Endothelial cell of umbilical vein (primary cell): ENCODE data around the gene EREG. TPM values are rescaled to one million over a fixed set of nuclear protein-coding genes. Genes with fewer than 3 reads are reported as not detected.

ENCODE experiments used
- BruUV-seq: library from RNA; stranded (reverse); fragments of 400-500 nt; replicated peaks from 2 replicates; lab custom pipeline; 2021; lab: Mats Ljungman, UMichigan
- CTCF ChIA-PET: fragments of 300-600, 350-600 bp; sonication (Branson Sonifier 250); formaldehyde crosslinking; loops from one replicate; lab custom pipeline; 2021; ENCODE audit warnings: antibody characterized with exemption, inconsistent platforms; lab: Charles Lee
- POLR2A ChIA-PET: fragments of 300-600, 350-600 bp; sonication (Branson Sonifier 250); formaldehyde crosslinking; loops from one replicate; lab custom pipeline; 2021; ENCODE audit warnings: antibody characterized with exemption, inconsistent platforms; lab: Charles Lee
- DNase-seq: peaks from one replicate; pipeline ENCODE4 v3.0.0-alpha.2; 2011; ENCODE audit warnings: low read depth, low spot score
- FAIRE-seq: peaks from 2 replicates; lab custom pipeline; 2011; peaks lifted over from hg19 to GRCh38; lab: Jason Lieb, UNC
- H2AFZ ChIP-seq: 2 replicates; pipeline ENCODE4 v1.6.0; 2012; ENCODE audit warnings: low read depth, low read length, control low read depth, inconsistent platforms
- H3K27ac ChIP-seq: 2 replicates; pipeline ENCODE4 v1.5.1; 2011; ENCODE audit warnings: low read depth, mild to moderate bottlenecking, control low read depth, low read length, moderate library complexity; ENCODE audit not compliant: insufficient read depth
- H3K27me3 ChIP-seq, 2 experiments: 2 replicates each; pipeline versions ENCODE4 v1.6.0 to v1.6.1; 2011; ENCODE audit warnings: low read length in 2 of 2, mixed read lengths in 1 of 2; ENCODE audit not compliant: control insufficient read depth in 2 of 2, insufficient read depth in 2 of 2
- H3K36me3 ChIP-seq, 2 experiments: 2 replicates in 1 of 2; 3 replicates in 1 of 2; pipeline ENCODE4 v1.5.1; 2011; ENCODE audit warnings: low read length in 2 of 2, mild to moderate bottlenecking in 1 of 2, moderate library complexity in 1 of 2; ENCODE audit not compliant: control insufficient read depth in 2 of 2, insufficient read depth in 2 of 2; ENCODE audit errors: extremely low read depth in 1 of 2
- H3K4me1 ChIP-seq: 3 replicates; pipeline ENCODE4 v1.5.1; 2011; ENCODE audit warnings: mild to moderate bottlenecking, low read length; ENCODE audit not compliant: control insufficient read depth, insufficient read depth; ENCODE audit errors: extremely low read depth
- H3K4me2 ChIP-seq: 2 replicates; pipeline ENCODE4 v1.6.1; 2011; ENCODE audit warnings: low read length, control low read depth, mixed read lengths; ENCODE audit not compliant: insufficient read depth
- H3K4me3 ChIP-seq, 3 experiments: fragments of 200-600 bp in 1 of 3; sonication (generic), shearing (Covaris generic) in 1 of 3; replicated peaks in 1 of 3; 2 replicates each; pipeline ENCODE4 v1.5.1; 2011 to 2016; ENCODE audit warnings: control low read depth in 3 of 3, low read length in 3 of 3, mild to moderate bottlenecking in 2 of 3, inconsistent platforms in 1 of 3, low read depth in 1 of 3, moderate library complexity in 1 of 3; ENCODE audit not compliant: insufficient read depth in 1 of 3
- H3K79me2 ChIP-seq: 2 replicates; pipeline ENCODE4 v1.6.0; 2012; ENCODE audit warnings: low read length, inconsistent platforms; ENCODE audit not compliant: control insufficient read depth, insufficient read depth
- H3K9ac ChIP-seq: replicated peaks from 2 replicates; pipeline ENCODE3; 2011; ENCODE audit warnings: low read length, control low read depth; ENCODE audit not compliant: insufficient read depth; ENCODE audit errors: extremely low read depth
- H3K9me1 ChIP-seq: replicated peaks from 3 replicates; pipeline ENCODE4 v1.6.0; 2011; ENCODE audit warnings: mild to moderate bottlenecking, low read length; ENCODE audit not compliant: control insufficient read depth, insufficient read depth; ENCODE audit errors: extremely low read depth
- H3K9me3 ChIP-seq: replicated peaks from 2 replicates; pipeline ENCODE4 v1.5.1; 2012; ENCODE audit warnings: low read length, inconsistent platforms; ENCODE audit not compliant: control insufficient read depth, insufficient read depth
- H4K20me1 ChIP-seq: replicated peaks from 2 replicates; pipeline ENCODE3; 2011; ENCODE audit warnings: mild to moderate bottlenecking, low read length; ENCODE audit not compliant: control insufficient read depth, insufficient read depth; ENCODE audit errors: extremely low read depth
- EZH2 ChIP-seq: IDR thresholded peaks from 2 replicates; pipeline ENCODE4 v1.6.1; 2012; ENCODE audit warnings: borderline replicate concordance, low read depth, mild to moderate bottlenecking, moderate library complexity, low read length, inconsistent platforms; ENCODE audit not compliant: severe bottlenecking
- FOS ChIP-seq: IDR thresholded peaks from 2 replicates; pipeline ENCODE4 v1.6.1; 2011; ENCODE audit warnings: mild to moderate bottlenecking, low read length, moderate library complexity, borderline replicate concordance; ENCODE audit not compliant: insufficient read depth
- GATA2 ChIP-seq: IDR thresholded peaks from 2 replicates; pipeline ENCODE4 v1.7.0; 2011; ENCODE audit warnings: low read depth, mild to moderate bottlenecking, moderate library complexity, mixed read lengths, low read length; ENCODE audit not compliant: insufficient read length, insufficient read depth
- JUN ChIP-seq: IDR thresholded peaks from 2 replicates; pipeline ENCODE4 v1.6.1; 2011; ENCODE audit warnings: borderline replicate concordance, low read depth; ENCODE audit not compliant: insufficient read length, insufficient read depth
- MYC ChIP-seq: IDR thresholded peaks from one replicate; pipeline ENCODE4 v1.6.1; 2011; ENCODE audit warnings: mild to moderate bottlenecking, low read depth, low read length
- POLR2A ChIP-seq: IDR thresholded peaks from 2 replicates; pipeline ENCODE4 v1.6.1; 2012; ENCODE audit warnings: low read depth, mild to moderate bottlenecking, control low read depth, low read length
- POLR2AphosphoS5 ChIP-seq: IDR thresholded peaks from 2 replicates; pipeline ENCODE4 v1.6.1; 2012; ENCODE audit warnings: low read depth, mild to moderate bottlenecking, control low read depth, low read length, moderate library complexity; ENCODE audit not compliant: insufficient read depth
- dilution Hi-C: fragments of 300-500 bp; cut with MboI; formaldehyde crosslinking; loops from one replicate; pipeline ENCODE4 v1.15.0; 2019; ENCODE audit warnings: low sequenced_read_pairs; ENCODE audit not compliant: extremely low pct_ligation_motif_present
- intact Hi-C: fragments of 100-400 bp; cut with micrococcal nuclease; formaldehyde crosslinking; loops from one replicate; pipeline ENCODE4 v1.10.0; 2022
- polyA plus RNA-seq, 4 experiments: library from polyadenylated mRNA; depleted of rRNA in 3 of 4; stranded (reverse) in 3 of 4; unstranded in 1 of 4; fragments of >200 nt; gene quantifications; 2 replicates each; pipeline versions ENCODE4 v1.2.1 to v1.2.3, GENCODE V29; 2011 to 2012; ENCODE audit warnings: missing spikeins in 1 of 4
- total RNA-seq: library from RNA; stranded (reverse); gene quantifications from 2 replicates; pipeline ENCODE4 v1.2.3, GENCODE V29; 2021
- TF ChIP-seq, protein P1 (sequence below): IDR thresholded peaks from 2 replicates; pipeline ENCODE4 v1.6.1; 2011; ENCODE audit not compliant: insufficient read depth, insufficient read length
- TF ChIP-seq, protein P2 (sequence below), 2 donors: IDR thresholded peaks; 1 replicate in 1 of 2; 2 replicates in 1 of 2; pipeline ENCODE4 v1.5.1; 2011; ENCODE audit warnings: low read length in 2 of 2, mild to moderate bottlenecking in 2 of 2, moderate library complexity in 2 of 2, control low read depth in 1 of 2, inconsistent platforms in 1 of 2, low read depth in 1 of 2; ENCODE audit not compliant: insufficient read depth in 1 of 2; ENCODE audit errors: extremely low read depth in 1 of 2

The EREG gene
- total and polyA plus RNA-seq, 2 donors (not counting 3 experiments of a cell fraction or from before 2014, with no cell fraction given), result not detected

GRCh38 chr4:74369855-74370254, 4.9 kb downstream of the EREG start:
- H3K27me3 ChIP-seq, result no peaks in the 10 kb centered on the region
- H3K9me1 ChIP-seq, result no peaks in the 10 kb centered on the region
- TF ChIP-seq JUN (no peak), FOS (no peak), MYC (no peak), EZH2 (no peak), GATA2 (no peak), POLR2AphosphoS5 (no peak), POLR2A (no peak)
- TF ChIP-seq, protein P1, sequence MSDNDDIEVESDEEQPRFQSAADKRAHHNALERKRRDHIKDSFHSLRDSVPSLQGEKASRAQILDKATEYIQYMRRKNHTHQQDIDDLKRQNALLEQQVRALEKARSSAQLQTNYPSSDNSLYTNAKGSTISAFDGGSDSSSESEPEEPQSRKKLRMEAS, result no peak
- TF ChIP-seq, protein P2, sequence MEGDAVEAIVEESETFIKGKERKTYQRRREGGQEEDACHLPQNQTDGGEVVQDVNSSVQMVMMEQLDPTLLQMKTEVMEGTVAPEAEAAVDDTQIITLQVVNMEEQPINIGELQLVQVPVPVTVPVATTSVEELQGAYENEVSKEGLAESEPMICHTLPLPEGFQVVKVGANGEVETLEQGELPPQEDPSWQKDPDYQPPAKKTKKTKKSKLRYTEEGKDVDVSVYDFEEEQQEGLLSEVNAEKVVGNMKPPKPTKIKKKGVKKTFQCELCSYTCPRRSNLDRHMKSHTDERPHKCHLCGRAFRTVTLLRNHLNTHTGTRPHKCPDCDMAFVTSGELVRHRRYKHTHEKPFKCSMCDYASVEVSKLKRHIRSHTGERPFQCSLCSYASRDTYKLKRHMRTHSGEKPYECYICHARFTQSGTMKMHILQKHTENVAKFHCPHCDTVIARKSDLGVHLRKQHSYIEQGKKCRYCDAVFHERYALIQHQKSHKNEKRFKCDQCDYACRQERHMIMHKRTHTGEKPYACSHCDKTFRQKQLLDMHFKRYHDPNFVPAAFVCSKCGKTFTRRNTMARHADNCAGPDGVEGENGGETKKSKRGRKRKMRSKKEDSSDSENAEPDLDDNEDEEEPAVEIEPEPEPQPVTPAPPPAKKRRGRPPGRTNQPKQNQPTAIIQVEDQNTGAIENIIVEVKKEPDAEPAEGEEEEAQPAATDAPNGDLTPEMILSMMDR (IDR thresholded peaks at IDR 0.05; ENCODE audit: extremely low read depth in 1 of 2, insufficient read depth in 1 of 2, low read depth in 1 of 2, low read length in 2 of 2), result no peak
- no peak overlapping the region for H3K27ac ChIP-seq
- H3K4me1 ChIP-seq, result peaks cover 5% of the 10 kb centered on the region
- ChIA-PET POLR2A (no interaction called here), CTCF (interaction anchor here (0.8 to 5.4 kb wide), 5 partner anchors 41 to 305 kb away, joined by 3 to 50 read pairs (median 19); no protein-coding TSS in a partner anchor)
- DNase-seq (no peak), FAIRE-seq (no peak)
- intact Hi-C loops (no loop called here), dilution Hi-C loops (no loop called here)
- no peaks in the 10 kb centered on the region for H3K9me3 ChIP-seq
- BruUV-seq, result no TSS peak
- no peaks in the 10 kb centered on the region for H3K36me3 ChIP-seq
- no peak overlapping the region for H3K4me3 ChIP-seq
- no peaks in the 10 kb centered on the region for H4K20me1 ChIP-seq
- H3K4me2 ChIP-seq, result no peak overlapping the region
- no peak overlapping the region for H2AFZ ChIP-seq
- no peak overlapping the region for H3K9ac ChIP-seq
- no peaks in the 10 kb centered on the region for H3K79me2 ChIP-seq
